K562 (cell line): ENCODE data around the gene CORT. TPM values are rescaled to one million over a fixed set of nuclear protein-coding genes. Genes with fewer than 3 reads are reported as not detected.

Source experiments
- BHLHE40 ChIP-seq: IDR thresholded peaks from 2 replicates; pipeline ENCODE4 v1.6.1; 2011; ENCODE audit warnings: low read length, improper control_type of control experiment
- POLR2B ChIP-seq: fragments of 450-650 bp; IDR thresholded peaks from 2 replicates; pipeline ENCODE4 v1.6.1; 2018; ENCODE audit warnings: low read depth; ENCODE audit not compliant: partially characterized antibody
- SRSF3 ChIP-seq: fragments of 200-400 bp; formaldehyde crosslinking; IDR thresholded peaks from 2 replicates; pipeline ENCODE4 v1.6.1; 2016; ENCODE audit warnings: mild to moderate bottlenecking, low read length, moderate library complexity; ENCODE audit not compliant: insufficient read depth
- ZBTB1 ChIP-seq: sonication (generic); formaldehyde crosslinking; IDR thresholded peaks from 2 replicates; pipeline ENCODE4 v1.8.1; 2023; ENCODE audit warnings: missing genetic modification reagents, low read depth, mild to moderate bottlenecking, borderline replicate concordance
- ZKSCAN8 ChIP-seq: fragments of 200-800 bp; sonication (Bioruptor generic); IDR thresholded peaks from 2 replicates; pipeline ENCODE4 v1.6.1; 2016; ENCODE audit warnings: missing genetic modification characterization, missing compliant biosample characterization
- ZNF175 ChIP-seq: fragments of 200-800 bp; sonication (Bioruptor generic); IDR thresholded peaks from 2 replicates; pipeline ENCODE4 v1.6.1; 2016; ENCODE audit warnings: low read depth, mild to moderate bottlenecking, missing genetic modification characterization, missing compliant biosample characterization
- ZNF23 ChIP-seq: fragments of 250-450 bp; sonication (Bioruptor Pico); IDR thresholded peaks from 2 replicates; pipeline ENCODE4 v1.4.0; 2020; ENCODE audit warnings: mild to moderate bottlenecking
- polyA plus RNA-seq, 8 experiments: library from polyadenylated mRNA; depleted of rRNA in 4 of 8; stranded (reverse) in 5 of 8; unstranded in 3 of 8; fragments of >200 nt; fragmentation: Nextera tagmentation in 2 of 8; fragmentation: Illumina TruSeq in 1 of 8; extraction: Ambion mirVana in 2 of 8; extraction: Trizol in 1 of 8; gene quantifications; 2 replicates each; pipeline versions ENCODE4 v1.2.1 to v1.2.3, GENCODE V29; 2011 to 2014; ENCODE audit warnings: inconsistent platforms in 1 of 8, missing spikeins in 1 of 8
- total RNA-seq, 7 experiments: library from RNA; depleted of rRNA in 6 of 7; stranded (reverse); fragments of >200 nt in 6 of 7; fragmentation: Illumina TruSeq in 2 of 7; extraction: Trizol in 2 of 7; gene quantifications; 2 replicates each; pipeline versions ENCODE4 v1.2.1 to v1.2.3, GENCODE V29; 2011 to 2021; ENCODE audit warnings: low replicate concordance in 1 of 7
- TF ChIP-seq, protein P1 (sequence below): fragments of 200-600 bp; sonication (generic); IDR thresholded peaks from one replicate; pipeline ENCODE4 v1.6.1; 2012; ENCODE audit warnings: mild to moderate bottlenecking, low read depth, low read length, inconsistent platforms
- TF ChIP-seq, protein P2 (sequence below): fragments of 250-450 bp; sonication (Bioruptor Pico); IDR thresholded peaks from 2 replicates; pipeline ENCODE4 v1.9.0; 2021; ENCODE audit warnings: mild to moderate bottlenecking, inconsistent platforms
- TF ChIP-seq, protein P3 (sequence below): sonication (generic); formaldehyde crosslinking; IDR thresholded peaks from 2 replicates; pipeline ENCODE4 v1.4.0; 2020; ENCODE audit warnings: mild to moderate bottlenecking, missing genetic modification reagents

CORT gene
- total and polyA plus RNA-seq, 9 of the 15 experiments (the other 6 are each of a cell fraction or from before 2014, with no cell fraction given), result 0.08 to 0.54 (median 0.13) TPM; not detected in 5

- TF ChIP-seq, protein P1, sequence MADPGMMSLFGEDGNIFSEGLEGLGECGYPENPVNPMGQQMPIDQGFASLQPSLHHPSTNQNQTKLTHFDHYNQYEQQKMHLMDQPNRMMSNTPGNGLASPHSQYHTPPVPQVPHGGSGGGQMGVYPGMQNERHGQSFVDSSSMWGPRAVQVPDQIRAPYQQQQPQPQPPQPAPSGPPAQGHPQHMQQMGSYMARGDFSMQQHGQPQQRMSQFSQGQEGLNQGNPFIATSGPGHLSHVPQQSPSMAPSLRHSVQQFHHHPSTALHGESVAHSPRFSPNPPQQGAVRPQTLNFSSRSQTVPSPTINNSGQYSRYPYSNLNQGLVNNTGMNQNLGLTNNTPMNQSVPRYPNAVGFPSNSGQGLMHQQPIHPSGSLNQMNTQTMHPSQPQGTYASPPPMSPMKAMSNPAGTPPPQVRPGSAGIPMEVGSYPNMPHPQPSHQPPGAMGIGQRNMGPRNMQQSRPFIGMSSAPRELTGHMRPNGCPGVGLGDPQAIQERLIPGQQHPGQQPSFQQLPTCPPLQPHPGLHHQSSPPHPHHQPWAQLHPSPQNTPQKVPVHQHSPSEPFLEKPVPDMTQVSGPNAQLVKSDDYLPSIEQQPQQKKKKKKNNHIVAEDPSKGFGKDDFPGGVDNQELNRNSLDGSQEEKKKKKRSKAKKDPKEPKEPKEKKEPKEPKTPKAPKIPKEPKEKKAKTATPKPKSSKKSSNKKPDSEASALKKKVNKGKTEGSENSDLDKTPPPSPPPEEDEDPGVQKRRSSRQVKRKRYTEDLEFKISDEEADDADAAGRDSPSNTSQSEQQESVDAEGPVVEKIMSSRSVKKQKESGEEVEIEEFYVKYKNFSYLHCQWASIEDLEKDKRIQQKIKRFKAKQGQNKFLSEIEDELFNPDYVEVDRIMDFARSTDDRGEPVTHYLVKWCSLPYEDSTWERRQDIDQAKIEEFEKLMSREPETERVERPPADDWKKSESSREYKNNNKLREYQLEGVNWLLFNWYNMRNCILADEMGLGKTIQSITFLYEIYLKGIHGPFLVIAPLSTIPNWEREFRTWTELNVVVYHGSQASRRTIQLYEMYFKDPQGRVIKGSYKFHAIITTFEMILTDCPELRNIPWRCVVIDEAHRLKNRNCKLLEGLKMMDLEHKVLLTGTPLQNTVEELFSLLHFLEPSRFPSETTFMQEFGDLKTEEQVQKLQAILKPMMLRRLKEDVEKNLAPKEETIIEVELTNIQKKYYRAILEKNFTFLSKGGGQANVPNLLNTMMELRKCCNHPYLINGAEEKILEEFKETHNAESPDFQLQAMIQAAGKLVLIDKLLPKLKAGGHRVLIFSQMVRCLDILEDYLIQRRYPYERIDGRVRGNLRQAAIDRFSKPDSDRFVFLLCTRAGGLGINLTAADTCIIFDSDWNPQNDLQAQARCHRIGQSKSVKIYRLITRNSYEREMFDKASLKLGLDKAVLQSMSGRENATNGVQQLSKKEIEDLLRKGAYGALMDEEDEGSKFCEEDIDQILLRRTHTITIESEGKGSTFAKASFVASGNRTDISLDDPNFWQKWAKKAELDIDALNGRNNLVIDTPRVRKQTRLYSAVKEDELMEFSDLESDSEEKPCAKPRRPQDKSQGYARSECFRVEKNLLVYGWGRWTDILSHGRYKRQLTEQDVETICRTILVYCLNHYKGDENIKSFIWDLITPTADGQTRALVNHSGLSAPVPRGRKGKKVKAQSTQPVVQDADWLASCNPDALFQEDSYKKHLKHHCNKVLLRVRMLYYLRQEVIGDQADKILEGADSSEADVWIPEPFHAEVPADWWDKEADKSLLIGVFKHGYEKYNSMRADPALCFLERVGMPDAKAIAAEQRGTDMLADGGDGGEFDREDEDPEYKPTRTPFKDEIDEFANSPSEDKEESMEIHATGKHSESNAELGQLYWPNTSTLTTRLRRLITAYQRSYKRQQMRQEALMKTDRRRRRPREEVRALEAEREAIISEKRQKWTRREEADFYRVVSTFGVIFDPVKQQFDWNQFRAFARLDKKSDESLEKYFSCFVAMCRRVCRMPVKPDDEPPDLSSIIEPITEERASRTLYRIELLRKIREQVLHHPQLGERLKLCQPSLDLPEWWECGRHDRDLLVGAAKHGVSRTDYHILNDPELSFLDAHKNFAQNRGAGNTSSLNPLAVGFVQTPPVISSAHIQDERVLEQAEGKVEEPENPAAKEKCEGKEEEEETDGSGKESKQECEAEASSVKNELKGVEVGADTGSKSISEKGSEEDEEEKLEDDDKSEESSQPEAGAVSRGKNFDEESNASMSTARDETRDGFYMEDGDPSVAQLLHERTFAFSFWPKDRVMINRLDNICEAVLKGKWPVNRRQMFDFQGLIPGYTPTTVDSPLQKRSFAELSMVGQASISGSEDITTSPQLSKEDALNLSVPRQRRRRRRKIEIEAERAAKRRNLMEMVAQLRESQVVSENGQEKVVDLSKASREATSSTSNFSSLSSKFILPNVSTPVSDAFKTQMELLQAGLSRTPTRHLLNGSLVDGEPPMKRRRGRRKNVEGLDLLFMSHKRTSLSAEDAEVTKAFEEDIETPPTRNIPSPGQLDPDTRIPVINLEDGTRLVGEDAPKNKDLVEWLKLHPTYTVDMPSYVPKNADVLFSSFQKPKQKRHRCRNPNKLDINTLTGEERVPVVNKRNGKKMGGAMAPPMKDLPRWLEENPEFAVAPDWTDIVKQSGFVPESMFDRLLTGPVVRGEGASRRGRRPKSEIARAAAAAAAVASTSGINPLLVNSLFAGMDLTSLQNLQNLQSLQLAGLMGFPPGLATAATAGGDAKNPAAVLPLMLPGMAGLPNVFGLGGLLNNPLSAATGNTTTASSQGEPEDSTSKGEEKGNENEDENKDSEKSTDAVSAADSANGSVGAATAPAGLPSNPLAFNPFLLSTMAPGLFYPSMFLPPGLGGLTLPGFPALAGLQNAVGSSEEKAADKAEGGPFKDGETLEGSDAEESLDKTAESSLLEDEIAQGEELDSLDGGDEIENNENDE, result no peak
- TF ChIP-seq, protein P2, sequence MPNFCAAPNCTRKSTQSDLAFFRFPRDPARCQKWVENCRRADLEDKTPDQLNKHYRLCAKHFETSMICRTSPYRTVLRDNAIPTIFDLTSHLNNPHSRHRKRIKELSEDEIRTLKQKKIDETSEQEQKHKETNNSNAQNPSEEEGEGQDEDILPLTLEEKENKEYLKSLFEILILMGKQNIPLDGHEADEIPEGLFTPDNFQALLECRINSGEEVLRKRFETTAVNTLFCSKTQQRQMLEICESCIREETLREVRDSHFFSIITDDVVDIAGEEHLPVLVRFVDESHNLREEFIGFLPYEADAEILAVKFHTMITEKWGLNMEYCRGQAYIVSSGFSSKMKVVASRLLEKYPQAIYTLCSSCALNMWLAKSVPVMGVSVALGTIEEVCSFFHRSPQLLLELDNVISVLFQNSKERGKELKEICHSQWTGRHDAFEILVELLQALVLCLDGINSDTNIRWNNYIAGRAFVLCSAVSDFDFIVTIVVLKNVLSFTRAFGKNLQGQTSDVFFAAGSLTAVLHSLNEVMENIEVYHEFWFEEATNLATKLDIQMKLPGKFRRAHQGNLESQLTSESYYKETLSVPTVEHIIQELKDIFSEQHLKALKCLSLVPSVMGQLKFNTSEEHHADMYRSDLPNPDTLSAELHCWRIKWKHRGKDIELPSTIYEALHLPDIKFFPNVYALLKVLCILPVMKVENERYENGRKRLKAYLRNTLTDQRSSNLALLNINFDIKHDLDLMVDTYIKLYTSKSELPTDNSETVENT, result peak; percentile 58; the same call in 1 of the 2 replicates
- TF ChIP-seq BHLHE40, result peak; percentile 100
- TF ChIP-seq SRSF3, result no peak
- TF ChIP-seq ZNF175 (CRISPR knock-in tag), result peak; percentile 94
- TF ChIP-seq, protein P3, sequence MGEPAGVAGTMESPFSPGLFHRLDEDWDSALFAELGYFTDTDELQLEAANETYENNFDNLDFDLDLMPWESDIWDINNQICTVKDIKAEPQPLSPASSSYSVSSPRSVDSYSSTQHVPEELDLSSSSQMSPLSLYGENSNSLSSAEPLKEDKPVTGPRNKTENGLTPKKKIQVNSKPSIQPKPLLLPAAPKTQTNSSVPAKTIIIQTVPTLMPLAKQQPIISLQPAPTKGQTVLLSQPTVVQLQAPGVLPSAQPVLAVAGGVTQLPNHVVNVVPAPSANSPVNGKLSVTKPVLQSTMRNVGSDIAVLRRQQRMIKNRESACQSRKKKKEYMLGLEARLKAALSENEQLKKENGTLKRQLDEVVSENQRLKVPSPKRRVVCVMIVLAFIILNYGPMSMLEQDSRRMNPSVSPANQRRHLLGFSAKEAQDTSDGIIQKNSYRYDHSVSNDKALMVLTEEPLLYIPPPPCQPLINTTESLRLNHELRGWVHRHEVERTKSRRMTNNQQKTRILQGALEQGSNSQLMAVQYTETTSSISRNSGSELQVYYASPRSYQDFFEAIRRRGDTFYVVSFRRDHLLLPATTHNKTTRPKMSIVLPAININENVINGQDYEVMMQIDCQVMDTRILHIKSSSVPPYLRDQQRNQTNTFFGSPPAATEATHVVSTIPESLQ, result no peak; the same call in 1 of the 2 replicates
- TF ChIP-seq ZBTB1 (CRISPR knock-in tag), result peak; percentile 91
- TF ChIP-seq ZKSCAN8 (CRISPR knock-in tag), result peak; percentile 67; the same call in 1 of the 2 replicates
- peak; percentile 49 for TF ChIP-seq POLR2B
- 0 out of 2 replicates have a peak, but pooled peaks have one; percentile 11 for TF ChIP-seq ZNF23 (CRISPR knock-in tag)
Observed at GRCh38 chr1:10472220-10473144, 22.7 kb downstream of the CORT start, which contains the start of gene DFFA (continued).
